Left lung (tissue), 14 donors: ENCODE data around the gene DPM2. TPM values are rescaled to one million over a fixed set of nuclear protein-coding genes. Genes with fewer than 3 reads are reported as not detected.

Source experiments
- ATAC-seq: fragments of 200-7000 bp; cut with Tn5 transposase; one replicate; pipeline ENCODE4 v1.9.1; 2020; ENCODE audit warnings: moderate library complexity
- DNase-seq, 4 donors: peaks; one replicate each; pipeline ENCODE4 v3.0.0-alpha.2; 2013 to 2020
- H3K27ac ChIP-seq, 2 donors: fragments of 200-600 bp; sonication (generic) in 1 of 2; one replicate each; pipeline versions ENCODE4 v1.5.0 to v1.8.0; 2020 to 2021
- H3K27me3 ChIP-seq, 2 donors: fragments of 200-600 bp; sonication (generic) in 1 of 2; one replicate each; pipeline versions ENCODE4 v1.5.0 to v1.8.0; 2020 to 2021
- H3K36me3 ChIP-seq, 2 donors: fragments of 200-600 bp; sonication (generic) in 1 of 2; one replicate each; pipeline versions ENCODE4 v1.5.0 to v1.8.0; 2020 to 2021
- H3K4me1 ChIP-seq, 2 donors: fragments of 200-600 bp; one replicate each; pipeline ENCODE4 v1.8.0; 2021
- H3K4me3 ChIP-seq, 2 donors: fragments of 200-600 bp; sonication (generic) in 1 of 2; one replicate each; pipeline versions ENCODE4 v1.5.0 to v1.8.0; 2020 to 2021; ENCODE audit warnings: mild to moderate bottlenecking in 1 of 2
- H3K9me3 ChIP-seq, 2 donors: fragments of 200-600 bp; sonication (generic) in 1 of 2; one replicate each; pipeline versions ENCODE4 v1.5.0 to v1.8.0; 2020 to 2021
- CTCF ChIP-seq, 2 donors: fragments of 200-600 bp; sonication (generic) in 1 of 2; IDR thresholded peaks; one replicate each; pipeline versions ENCODE4 v1.5.0 to v1.8.0; 2021; ENCODE audit warnings: antibody characterized with exemption in 2 of 2
- intact Hi-C, 2 donors: fragments of 100-400 bp; cut with DNase I; formaldehyde crosslinking; loops; one replicate each; pipeline versions ENCODE4 v1.11.2 to v1.14.2; 2022
- long read RNA-seq, 12 donors: library from polyadenylated mRNA in 2 of 12; unstranded in 2 of 12; transcript quantifications; one replicate each; pipeline ENCODE4 v2.0.0 and lab custom pipeline, GENCODE V29; 2019 to 2026
- polyA plus RNA-seq, 6 donors: library from polyadenylated mRNA; unstranded; fragments of 120-200 nt; gene quantifications; one replicate each; pipeline ENCODE4 v1.2.1, GENCODE V29; 2013; ENCODE audit not compliant: insufficient read length in 6 of 6
- total RNA-seq, 2 donors: library from RNA; stranded (reverse); fragmentation: NEBNext Ultra II Directional; extraction: Animal tissue kit (Norgen Biotek cat#: 25700); gene quantifications; one replicate each; pipeline ENCODE4 v1.2.1, GENCODE V29; 2021
- donor health status: DM: no; HTN: yes; CAD: no.
- donor health status: DM: no; HTN: no; CAD: no.

Gene DPM2
- total RNA-seq = 10 to 100 TPM; 38.6 to 47.6 TPM
- polyA plus RNA-seq = 10 to 100 TPM; 32.1 to 38.5 (median 34.6) TPM
- long read RNA-seq, donor 1, transcript DPM2-201 (4 exons, 1,542 nt) = major isoform, 35 of 58 reads
- long read RNA-seq, donor 1, transcript DPM2-203 (3 exons, 928 nt) = minor isoform, 12 of 58 reads
- long read RNA-seq, donor 1, transcript DPM2-205 (3 exons, 1,662 nt) = minor isoform, 6 of 58 reads
- long read RNA-seq, donor 1, partial matches to known transcripts = 5 of 58 reads
- long read RNA-seq, donor 1, other reads (novel, unspliced or antisense) = 0 of 58 reads
- long read RNA-seq, donor 2, transcript DPM2-203 (3 exons, 928 nt) = minor isoform, 5 of 34 reads
- long read RNA-seq, donor 2, transcript DPM2-201 (4 exons, 1,542 nt) = major isoform, 19 of 34 reads
- long read RNA-seq, donor 2, partial matches to known transcripts = 7 of 34 reads
- long read RNA-seq, donor 2, other reads (novel, unspliced or antisense) = 0 of 34 reads
- long read RNA-seq, donor 3, transcript DPM2-201 (4 exons, 1,542 nt) = major isoform, 26 of 31 reads
- long read RNA-seq, donor 3, partial matches to known transcripts = 0 of 31 reads
- long read RNA-seq, donor 3, other reads (novel, unspliced or antisense) = 0 of 31 reads
- long read RNA-seq, donor 4, transcript DPM2-205 (3 exons, 1,662 nt) = minor isoform, 8 of 88 reads
- long read RNA-seq, donor 4, transcript DPM2-201 (4 exons, 1,542 nt) = major isoform, 55 of 88 reads
- long read RNA-seq, donor 4, transcript DPM2-203 (3 exons, 928 nt) = minor isoform, 19 of 88 reads
- long read RNA-seq, donor 4, partial matches to known transcripts = 3 of 88 reads
- long read RNA-seq, donor 4, other reads (novel, unspliced or antisense) = 3 of 88 reads
- long read RNA-seq, donor 5, transcript DPM2-203 (3 exons, 928 nt) = minor isoform, 7 of 43 reads
- long read RNA-seq, donor 5, transcript DPM2-205 (3 exons, 1,662 nt) = minor isoform, 6 of 43 reads
- long read RNA-seq, donor 5, transcript DPM2-201 (4 exons, 1,542 nt) = major isoform, 20 of 43 reads
- long read RNA-seq, donor 5, partial matches to known transcripts = 10 of 43 reads
- long read RNA-seq, donor 5, other reads (novel, unspliced or antisense) = 0 of 43 reads
- long read RNA-seq, donor 6, transcript DPM2-203 (3 exons, 928 nt) = minor isoform, 6 of 29 reads
- long read RNA-seq, donor 6, transcript DPM2-201 (4 exons, 1,542 nt) = major isoform, 21 of 29 reads
- long read RNA-seq, donor 6, partial matches to known transcripts = 0 of 29 reads
- long read RNA-seq, donor 6, other reads (novel, unspliced or antisense) = 0 of 29 reads
- long read RNA-seq, donor 7, transcript DPM2-201 (4 exons, 1,542 nt) = major isoform, 12 of 18 reads
- long read RNA-seq, donor 7, transcript DPM2-203 (3 exons, 928 nt) = minor isoform, 5 of 18 reads
- long read RNA-seq, donor 7, partial matches to known transcripts = 0 of 18 reads
- long read RNA-seq, donor 7, other reads (novel, unspliced or antisense) = 0 of 18 reads
- long read RNA-seq, donor 8, transcript DPM2-201 (4 exons, 1,542 nt) = major isoform, 14 of 31 reads
- long read RNA-seq, donor 8, transcript DPM2-203 (3 exons, 928 nt) = minor isoform, 8 of 31 reads
- long read RNA-seq, donor 8, partial matches to known transcripts = 6 of 31 reads
- long read RNA-seq, donor 8, other reads (novel, unspliced or antisense) = 0 of 31 reads
- long read RNA-seq, donor 9 = 0 reads
- long read RNA-seq, donor 10, transcript DPM2-205 (3 exons, 1,662 nt) = minor isoform, 6 of 161 reads
- long read RNA-seq, donor 10, transcript DPM2-201 (4 exons, 1,542 nt) = major isoform, 109 of 161 reads
- long read RNA-seq, donor 10, transcript DPM2-203 (3 exons, 928 nt) = minor isoform, 39 of 161 reads
- long read RNA-seq, donor 10, partial matches to known transcripts = 1 of 161 reads
- long read RNA-seq, donor 10, other reads (novel, unspliced or antisense) = 6 of 161 reads
- long read RNA-seq, donor 11, transcript DPM2-201 (4 exons, 1,542 nt) = major isoform, 30 of 44 reads
- long read RNA-seq, donor 11, transcript DPM2-205 (3 exons, 1,662 nt) = minor isoform, 7 of 44 reads
- long read RNA-seq, donor 11, partial matches to known transcripts = 5 of 44 reads
- long read RNA-seq, donor 11, other reads (novel, unspliced or antisense) = 0 of 44 reads
- long read RNA-seq, donor 12, transcript DPM2-201 (4 exons, 1,542 nt) = major isoform, 17 of 32 reads
- long read RNA-seq, donor 12, transcript DPM2-203 (3 exons, 928 nt) = minor isoform, 6 of 32 reads
- long read RNA-seq, donor 12, partial matches to known transcripts = 6 of 32 reads
- long read RNA-seq, donor 12, other reads (novel, unspliced or antisense) = 0 of 32 reads

GRCh38 chr9:127937388-127938297 lies at the start of gene DPM2:
Gene DPM2 (minus strand): TSS chr9:127937854. CDS start chr9:127937820, 34 bp downstream.
- H3K4me3 ChIP-seq = peak within 1 kb of the TSS; percentile 67 to 91
- no peaks in the 10 kb centered on the region for H3K9me3 ChIP-seq
- H3K36me3 ChIP-seq = peaks cover 0 to 15% of the 10 kb centered on the region in 2 donors
- intact Hi-C loops = no loop called here
- no peaks in the 10 kb centered on the region for H3K27me3 ChIP-seq
- DNase-seq (peak; percentile 85 to 95 (median 90)), ATAC-seq (peak; percentile 93)
- H3K4me1 ChIP-seq = peaks cover 9 to 44% of the 10 kb centered on the region in 2 donors
- H3K27ac ChIP-seq = peak within 1 kb of the TSS; percentile 31 to 64
- TF ChIP-seq CTCF (IDR thresholded peaks at IDR 0.05) = no peak

DNA sequence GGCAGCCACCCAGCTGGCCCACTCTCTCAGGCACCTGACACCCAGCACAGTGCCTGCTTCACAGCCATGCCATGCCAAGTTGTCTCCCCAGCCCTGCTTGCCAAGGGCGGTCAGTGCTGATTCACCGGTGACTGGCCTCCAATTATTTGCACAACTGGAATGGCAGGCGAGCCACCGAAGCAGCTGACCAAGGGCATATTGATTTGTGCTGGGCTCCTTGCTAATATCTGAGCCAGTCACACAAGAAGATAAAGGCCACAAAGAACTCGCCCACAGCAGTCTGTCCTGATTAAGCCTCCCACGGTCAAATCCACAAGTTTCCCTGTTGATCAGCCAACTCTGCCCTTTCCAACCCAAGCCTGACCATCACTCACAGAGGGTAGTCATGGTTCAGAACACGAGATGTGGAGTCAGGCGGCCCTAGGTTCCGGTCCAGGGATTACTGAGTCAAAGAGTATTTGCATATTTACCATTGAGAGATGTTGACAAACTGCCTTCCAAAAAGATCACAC lies 49.5 kb upstream of the DPM2 start:
- no peak for DNase-seq
- Histone ChIP-seq H3K4me1 (no peaks in the 10 kb centered on the region), H3K4me3 (no peak overlapping the region), H3K27me3 (no peaks in the 10 kb centered on the region), H3K27ac (no peak overlapping the region), H3K36me3 (no peaks in the 10 kb centered on the region), H3K9me3 (no peaks in the 10 kb centered on the region)
- TF ChIP-seq CTCF (IDR thresholded peaks at IDR 0.05) = no peak
- no peak for ATAC-seq
- intact Hi-C loops = no loop called here

DNA sequence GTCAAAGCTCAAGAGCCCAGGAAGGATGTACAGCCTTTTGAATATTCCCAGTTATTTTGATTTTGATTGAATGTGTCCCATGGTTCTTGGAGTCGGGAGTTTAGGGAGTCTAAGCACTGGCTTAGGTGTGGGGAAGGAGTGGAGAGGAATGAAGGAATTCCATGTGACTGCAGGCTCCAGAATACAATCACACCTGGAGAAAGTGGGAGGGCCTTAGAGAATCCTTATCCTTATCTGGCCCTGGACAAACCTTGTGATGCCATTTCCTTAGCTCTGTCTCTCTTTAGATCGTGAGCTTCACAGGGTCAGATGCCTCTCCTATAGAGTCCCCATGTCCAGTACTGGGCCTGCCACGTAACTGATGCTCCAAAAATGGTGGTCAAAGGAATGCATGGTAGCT lies 47.4 kb upstream of the DPM2 start:
- ATAC-seq (no peak), DNase-seq (no peak)
- Histone ChIP-seq H3K4me1 (peaks cover 4 to 12% of the 10 kb centered on the region in 2 donors), H3K27ac (no peak overlapping the region), H3K4me3 (no peak overlapping the region), H3K27me3 (peaks cover 0 to 3% of the 10 kb centered on the region in 2 donors), H3K36me3 (no peaks in the 10 kb centered on the region), H3K9me3 (no peaks in the 10 kb centered on the region)
- TF ChIP-seq CTCF (IDR thresholded peaks at IDR 0.05) = no peak
- intact Hi-C loops = no loop called here
